CMK (cell line): ENCODE data around the gene SEMG2.

Experiments
- DNase-seq: peaks from one replicate; pipeline ENCODE4 v3.0.0-alpha.2; 2010; ENCODE audit warnings: low read depth

The SEMG2 gene, protein sequence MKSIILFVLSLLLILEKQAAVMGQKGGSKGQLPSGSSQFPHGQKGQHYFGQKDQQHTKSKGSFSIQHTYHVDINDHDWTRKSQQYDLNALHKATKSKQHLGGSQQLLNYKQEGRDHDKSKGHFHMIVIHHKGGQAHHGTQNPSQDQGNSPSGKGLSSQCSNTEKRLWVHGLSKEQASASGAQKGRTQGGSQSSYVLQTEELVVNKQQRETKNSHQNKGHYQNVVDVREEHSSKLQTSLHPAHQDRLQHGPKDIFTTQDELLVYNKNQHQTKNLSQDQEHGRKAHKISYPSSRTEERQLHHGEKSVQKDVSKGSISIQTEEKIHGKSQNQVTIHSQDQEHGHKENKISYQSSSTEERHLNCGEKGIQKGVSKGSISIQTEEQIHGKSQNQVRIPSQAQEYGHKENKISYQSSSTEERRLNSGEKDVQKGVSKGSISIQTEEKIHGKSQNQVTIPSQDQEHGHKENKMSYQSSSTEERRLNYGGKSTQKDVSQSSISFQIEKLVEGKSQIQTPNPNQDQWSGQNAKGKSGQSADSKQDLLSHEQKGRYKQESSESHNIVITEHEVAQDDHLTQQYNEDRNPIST

DNA sequence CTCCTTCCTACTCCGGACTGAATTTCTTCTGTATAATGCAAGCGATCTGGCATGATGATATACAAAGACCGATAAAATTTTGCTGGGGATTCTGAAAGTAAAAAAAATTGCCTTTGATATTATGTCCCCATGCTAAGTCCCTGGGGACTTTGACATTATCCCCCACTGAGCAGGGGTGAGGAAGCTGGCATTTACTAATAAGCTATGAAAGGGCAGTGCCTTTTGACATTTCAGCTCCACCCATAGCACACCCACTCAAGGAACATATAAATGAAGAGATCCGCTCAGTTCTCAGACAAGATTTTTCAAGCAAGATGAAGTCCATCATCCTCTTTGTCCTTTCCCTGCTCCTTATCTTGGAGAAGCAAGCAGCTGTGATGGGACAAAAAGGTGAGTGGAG, at the start of gene SEMG2:
SEMG2 (plus strand) TSS at position 298 of the 400 bp plus-strand sequence; CDS start at position 315, 17 bp downstream.
- no peak for DNase-seq

DNA sequence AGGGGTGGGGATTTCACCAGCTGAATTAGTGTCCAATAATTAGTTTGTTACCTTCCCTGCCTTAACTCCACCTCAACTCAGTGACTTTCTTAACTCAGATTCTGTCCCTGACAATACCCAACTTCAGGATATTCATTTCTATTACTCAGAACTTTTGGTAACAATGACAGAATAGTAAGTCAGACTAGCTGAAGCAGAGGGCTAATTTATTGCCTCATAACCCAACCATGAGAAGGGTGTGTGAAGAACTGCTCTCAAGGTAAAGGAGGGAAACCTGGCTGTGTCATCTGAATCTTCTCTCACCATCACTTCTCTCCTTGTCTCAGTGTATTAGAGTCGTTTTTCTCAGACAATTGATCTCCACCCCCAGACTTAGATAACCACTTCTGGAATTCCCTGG, 47.7 kb upstream of the SEMG2 start:
- DNase-seq: no peak

DNA sequence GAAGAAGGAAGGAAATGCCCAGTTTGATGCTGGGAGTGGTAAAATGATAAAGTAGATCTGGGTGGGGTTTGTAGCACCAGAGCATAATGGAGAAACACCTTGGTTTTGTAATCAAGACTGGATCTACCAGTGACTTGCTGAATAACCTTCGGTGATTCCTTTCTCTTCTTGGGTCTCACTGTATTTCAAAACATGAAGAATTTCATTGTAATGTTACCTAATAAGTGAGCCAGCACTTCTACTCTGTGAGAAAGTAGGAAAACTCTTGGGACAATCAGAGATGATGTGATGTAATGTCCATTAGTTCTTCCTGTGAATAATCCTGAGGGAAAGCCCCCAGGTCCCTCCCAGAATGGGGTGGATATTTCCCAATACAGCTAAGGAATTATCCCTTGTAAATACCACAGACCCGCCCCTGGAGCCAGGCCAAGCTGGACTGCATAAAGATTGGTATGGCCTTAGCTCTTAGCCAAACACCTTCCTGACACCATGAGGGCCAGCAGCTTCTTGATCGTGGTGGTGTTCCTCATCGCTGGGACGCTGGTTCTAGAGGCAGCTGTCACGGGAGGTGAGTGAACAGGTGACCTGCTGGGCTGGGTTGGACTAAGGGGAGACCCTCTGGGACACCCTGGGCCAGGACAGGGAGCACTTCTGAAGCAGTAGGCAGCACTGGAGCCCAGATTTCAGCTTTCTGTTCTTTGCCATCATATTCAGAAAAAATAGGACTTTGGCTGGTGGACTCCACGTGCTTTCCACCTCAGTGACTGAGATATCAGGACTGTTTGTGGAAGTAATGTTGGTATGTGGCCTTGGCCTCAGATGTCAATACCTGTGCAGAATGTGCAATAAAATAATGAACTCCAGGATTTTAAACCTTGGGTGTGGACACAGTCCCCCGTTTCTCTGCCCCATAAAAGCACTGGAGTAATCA, 46.5 kb upstream of the SEMG2 start, which contains the start of gene PI3:
PI3 (plus strand) TSS at position 469 of the 931 bp plus-strand sequence; CDS start at position 490, 21 bp downstream.
- no peak for DNase-seq

DNA sequence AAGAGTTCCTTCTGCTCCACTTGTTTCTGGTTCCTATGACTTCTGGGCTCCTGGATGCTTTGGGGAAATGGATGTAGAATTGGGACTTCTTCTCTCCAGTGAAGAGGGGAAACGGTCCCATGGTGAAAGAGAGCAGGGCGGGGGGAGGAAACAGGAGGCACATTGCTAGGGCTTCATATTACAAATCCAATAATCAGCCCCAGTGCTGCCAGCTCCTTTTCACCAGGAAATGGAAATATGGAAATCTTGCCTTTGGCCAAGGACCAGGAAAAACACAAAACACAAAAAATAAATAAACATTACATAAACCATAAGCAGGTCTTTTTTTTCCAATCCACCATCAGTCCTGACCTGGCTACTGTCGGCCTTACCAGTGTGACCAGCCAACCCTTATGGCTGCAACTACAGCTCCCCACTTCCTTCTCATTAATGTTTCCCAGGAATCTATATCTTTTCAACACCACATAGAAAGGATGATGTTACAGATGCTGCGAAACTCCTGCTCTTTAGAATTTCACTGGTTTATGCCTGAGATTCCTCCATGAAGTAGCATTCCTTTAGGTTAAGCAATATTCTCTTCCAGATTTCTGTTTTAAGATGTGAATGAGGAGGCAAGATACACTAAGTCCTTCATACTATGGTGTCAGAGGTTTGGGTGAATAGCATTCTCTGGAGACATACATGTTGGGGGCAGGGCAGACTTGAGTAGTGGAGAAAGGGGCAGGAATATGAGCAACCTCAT, 44.5 kb upstream of the SEMG2 start:
- DNase-seq: no peak

DNA sequence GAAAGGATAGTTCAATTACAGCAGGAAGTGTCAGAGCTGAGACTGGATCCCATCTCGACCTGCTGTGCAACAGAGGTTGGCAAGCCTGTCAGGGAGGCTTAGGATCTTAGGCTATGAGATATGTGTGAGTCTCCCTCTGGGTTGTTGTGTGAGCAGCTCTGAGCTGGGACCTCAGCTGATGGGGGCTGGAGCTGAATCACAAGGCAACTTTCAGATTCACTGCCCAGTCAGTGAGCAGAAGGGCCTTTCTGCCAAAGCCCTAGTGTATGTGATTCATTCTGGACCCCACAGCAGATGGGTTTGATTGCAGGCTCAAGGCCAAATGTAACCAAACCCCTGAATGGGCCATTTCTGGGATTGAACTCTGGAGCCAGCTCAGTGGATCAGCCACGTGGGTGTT, 42.0 kb upstream of the SEMG2 start:
- DNase-seq: no peak

DNA sequence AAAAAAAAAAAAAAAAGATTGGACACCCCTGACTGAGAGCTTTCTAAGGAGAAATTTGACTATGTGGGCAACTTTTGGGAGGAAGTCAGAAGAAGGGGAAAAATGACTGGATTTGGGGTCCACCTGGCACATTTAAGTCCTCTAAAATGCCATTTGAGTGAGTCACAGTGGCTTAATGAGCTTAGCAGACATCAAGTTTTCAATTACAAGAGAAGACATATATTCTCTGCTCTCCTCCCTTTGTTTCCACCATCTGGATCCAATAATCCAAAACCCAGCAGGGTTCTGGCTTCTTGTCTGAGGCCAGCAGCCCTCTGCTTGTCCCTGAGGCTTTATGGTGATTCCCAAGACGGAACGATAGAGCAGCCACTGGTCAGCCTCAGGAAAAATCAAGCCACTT, 39.5 kb upstream of the SEMG2 start:
- no peak for DNase-seq

DNA sequence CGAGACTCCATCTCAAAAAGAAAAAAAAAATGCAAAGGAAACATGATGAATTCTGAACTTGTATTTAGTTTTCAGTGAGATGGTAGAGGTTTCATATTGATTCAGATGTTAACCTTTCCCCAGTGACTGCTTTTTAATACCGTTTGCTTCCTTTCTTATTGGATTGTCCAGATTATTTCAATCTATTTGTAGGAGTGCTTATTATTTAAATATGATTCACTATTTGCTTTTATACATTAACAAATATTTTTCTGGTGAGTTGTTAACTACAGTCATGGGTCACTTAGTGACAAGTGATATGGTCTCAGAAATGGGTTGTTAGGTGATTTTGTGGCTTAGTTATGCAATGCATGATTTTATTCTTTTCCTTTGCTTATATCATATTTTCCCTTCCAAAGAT, 38.1 kb upstream of the SEMG2 start:
- DNase-seq: no peak

DNA sequence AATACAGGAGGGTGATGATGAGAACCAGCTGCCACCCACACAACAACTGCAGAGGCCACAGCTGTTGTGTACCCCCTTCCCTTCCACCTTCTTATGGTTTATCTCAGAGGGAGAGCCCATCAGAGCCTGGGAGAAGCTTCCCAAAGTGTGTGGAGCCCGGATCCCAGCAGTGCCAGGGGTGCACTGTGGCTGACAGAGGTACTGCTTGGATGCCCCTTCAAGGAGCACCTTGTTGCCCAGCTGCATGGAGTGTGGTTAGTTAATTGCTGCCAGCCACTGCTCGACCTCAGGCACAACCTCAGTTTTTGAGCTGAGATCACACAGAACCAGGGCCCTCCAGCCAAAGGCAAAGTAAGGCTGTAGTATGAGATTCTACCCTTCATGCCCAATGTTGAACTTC, 33.5 kb upstream of the SEMG2 start:
- no peak for DNase-seq

DNA sequence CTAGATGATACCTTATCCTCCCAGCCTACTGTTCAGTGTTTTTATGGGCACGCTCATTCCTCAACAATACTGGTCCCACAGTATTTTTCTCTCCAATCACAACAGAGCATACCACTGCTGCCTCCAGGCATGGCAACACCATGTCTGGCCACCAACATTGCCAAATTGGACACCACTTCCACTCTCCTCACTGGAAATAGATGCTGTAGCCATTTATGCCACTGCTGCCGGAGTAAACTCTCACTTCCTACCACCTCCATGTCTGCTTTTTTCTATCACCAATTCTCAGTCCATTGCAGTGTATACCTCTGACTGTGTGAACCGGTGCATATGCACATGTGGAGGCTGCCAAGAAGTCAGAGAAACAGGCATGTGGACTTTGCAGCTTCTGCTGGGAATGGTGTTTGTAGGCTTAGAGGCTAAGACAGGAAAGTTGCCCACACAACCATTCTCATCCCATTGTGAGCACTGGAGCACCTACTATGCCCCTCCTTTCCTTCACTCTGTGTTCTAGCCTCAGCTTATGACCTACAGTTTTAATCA, 32.0 kb upstream of the SEMG2 start:
- no peak for DNase-seq

DNA sequence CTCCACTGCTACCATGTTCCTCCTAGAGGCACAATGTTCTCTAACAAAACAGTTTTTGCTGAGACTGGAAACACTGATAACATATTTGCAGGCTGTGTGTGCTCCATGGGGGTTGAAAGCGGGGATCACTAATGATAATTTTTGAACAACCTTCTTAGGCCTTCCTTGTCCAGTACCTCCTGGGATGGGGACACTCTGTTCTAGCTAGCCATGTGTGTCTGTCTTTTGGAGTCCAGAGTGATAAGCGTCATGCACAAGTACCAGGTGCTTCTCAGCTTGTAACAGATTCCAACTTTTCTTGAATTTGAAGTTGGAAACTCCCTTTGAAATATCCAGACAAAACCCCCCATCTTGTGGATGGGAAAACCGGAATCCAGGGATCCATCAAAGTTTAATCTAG, 31.3 kb upstream of the SEMG2 start:
- DNase-seq: no peak

DNA sequence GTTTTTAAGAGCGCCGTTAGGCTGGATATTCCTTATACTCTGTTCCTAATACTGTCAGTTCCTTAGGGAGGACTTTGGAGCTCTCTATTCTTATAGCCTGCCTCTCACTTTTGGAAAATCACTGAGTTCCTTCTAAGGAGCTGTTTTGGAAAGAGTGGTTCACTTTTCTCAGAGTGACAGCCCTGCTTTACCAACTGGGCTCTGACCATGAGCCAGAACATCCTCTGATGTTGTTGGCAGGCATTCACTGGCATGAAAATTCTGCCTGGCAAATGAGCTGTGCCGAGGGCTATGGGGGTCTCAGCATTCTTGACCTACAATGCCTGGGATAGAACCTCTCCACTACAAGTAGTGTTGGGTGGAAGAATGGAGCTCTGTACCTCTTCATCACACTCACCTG, 29.2 kb upstream of the SEMG2 start:
- no peak for DNase-seq

DNA sequence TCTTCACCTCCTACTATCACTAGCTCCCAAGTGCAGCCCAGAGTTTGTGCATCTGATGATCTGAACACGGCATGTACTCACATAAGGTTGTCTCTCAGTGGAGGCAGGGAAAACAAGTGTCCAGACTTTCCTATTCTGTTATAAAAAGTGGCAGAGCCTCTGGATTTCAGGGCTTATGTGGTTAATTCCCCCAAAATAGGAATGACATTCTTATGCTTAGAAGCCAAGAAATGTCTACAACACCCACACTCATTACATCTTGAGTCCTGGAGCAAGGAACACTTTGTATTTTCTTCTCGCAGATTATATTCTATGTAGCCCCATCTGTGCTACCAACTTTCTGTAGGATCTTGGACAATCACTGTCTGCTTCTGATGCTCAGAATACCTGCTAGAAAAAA, 27.8 kb upstream of the SEMG2 start:
- no peak for DNase-seq

DNA sequence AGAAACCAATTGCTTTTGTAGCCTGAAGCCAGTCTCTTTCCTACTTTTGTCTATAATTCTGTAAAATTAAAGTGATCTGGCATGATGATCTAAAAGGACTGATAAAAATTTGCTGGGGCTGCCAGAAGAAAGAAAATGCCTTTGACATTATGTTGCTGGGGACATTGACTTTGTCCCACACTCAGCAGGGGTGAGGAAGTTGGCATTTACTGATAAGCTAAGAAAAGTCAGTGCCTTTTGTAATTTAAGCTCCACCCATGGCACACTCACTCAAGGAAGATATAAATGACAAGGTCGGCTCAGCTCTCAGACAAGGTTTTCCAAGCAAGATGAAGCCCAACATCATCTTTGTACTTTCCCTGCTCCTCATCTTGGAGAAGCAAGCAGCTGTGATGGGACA, 14.4 kb upstream of the SEMG2 start, which contains the start of gene SEMG1:
SEMG1 (plus strand) TSS at position 309 of the 400 bp plus-strand sequence; CDS start at position 330, 21 bp downstream.
- peak; percentile 24 for DNase-seq

DNA sequence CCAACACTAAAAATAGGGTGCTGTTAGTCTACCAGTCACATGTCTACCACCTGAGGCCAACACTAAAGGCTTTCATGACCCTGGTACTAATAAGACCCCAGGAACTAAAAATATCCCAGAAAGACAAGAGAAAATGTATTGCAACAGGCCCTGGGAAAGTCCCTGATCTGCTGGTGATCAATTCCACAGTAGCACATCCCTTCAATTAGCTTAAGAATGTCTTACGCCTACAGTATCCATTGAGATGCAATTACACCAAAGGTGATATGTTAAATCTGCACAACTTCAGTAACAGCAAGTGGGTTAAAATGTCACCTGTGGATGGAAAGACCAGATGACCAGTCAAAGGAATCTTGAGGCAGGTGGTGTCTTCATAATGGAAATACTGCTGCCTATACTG, 11.2 kb upstream of the SEMG2 start:
- no peak for DNase-seq

DNA sequence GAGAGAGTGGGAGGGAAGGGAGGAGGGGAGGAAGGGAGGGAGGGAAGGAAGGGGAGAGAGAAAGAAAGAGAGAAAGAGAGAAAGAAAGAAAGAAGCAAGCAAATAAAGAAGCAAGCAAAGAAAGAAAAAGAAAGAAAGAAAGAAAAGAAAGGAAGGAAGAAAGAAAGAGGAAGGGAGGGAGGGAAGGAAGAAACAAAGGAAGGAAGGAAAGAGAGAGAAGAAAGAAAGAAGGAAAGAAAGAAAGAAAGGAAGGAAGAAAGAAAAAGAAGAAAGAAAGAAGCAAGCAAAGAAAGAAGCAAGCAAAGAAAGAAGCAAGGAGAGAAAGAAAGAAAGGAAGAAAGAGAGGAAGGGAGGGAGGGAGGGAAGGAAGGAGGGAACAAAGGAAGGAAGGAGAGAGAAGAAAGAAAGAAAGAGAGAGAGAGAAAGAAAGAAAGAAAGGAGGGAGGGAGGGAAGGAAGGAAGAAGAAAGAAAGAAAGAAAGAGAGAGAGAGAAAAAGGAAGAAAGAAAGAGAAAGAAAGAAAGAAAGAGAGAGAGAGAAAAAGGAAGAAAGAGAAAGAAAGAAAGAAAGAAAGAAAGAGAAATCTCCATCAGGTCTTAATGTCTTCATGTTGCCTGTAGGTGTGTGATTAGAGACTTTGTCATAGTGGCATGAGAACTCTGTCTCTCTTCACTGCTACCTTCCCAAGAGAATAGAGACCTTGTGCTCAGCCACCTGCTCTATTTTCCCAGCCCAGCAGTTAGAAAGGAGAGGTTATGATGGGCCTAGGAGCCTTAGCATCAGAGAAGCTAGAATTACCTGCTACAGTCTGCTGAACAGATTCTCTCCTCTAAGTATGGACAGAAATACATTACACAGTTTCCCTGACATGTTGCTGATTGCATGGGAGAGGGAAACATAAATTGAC, 9.4 kb upstream of the SEMG2 start:
- no peak for DNase-seq

DNA sequence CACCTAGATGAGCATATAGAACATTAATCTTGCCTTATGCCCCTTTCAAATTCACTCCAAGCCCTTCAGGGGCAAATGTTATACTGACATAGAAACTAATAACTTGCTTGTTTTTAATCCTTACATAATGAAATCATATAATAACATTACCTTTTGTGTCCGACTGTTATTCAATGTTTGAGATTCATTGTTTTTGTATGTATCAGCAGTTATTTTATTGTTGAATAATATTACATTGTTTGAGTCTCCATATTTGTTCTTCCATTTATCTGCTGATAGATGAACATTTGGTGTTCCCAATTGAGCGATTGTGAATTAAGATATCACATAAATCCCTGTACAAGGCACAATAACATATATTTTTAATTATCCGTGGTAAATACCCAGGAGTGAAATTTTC, 8.3 kb upstream of the SEMG2 start:
- no peak for DNase-seq

DNA sequence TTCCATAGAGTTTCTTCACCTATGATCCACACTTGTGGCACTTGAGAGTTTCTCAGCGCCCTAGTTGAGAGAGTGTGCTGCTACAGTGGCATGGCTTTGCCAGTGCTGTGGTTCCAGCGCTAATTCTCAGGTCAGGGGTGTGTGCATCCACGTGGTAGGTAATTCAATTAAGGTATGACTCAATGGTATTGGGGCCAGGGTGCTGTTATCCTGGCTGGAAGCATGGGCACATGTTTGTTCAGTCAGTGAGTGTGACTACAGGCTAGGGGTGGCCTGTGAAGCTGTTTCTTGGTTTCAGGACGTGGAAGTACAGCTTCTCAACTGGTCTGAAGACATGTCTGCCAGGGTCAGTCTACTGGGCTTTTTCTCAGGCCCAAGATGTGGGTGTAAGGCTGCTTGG, 3.0 kb upstream of the SEMG2 start:
- DNase-seq: no peak

DNA sequence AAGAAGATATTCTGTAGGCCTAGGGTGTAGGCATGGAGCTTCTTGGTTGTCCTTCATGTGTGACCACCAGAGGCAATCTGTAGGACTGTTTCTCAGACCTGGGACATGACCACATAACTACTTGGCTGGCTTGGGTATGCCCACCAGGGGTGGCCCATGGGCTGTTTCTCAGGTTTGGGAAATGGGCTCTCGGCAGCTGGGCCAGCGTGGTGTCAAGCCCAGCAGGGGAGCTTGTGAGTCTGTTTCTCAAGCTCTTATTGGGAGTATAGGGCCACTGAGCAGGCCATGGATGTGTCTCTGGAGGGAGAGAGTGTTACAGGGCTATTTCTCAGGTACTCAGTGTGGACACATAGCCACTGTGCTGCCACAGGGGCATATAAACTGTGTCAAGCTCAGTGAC, 2.5 kb upstream of the SEMG2 start:
- no peak for DNase-seq

DNA sequence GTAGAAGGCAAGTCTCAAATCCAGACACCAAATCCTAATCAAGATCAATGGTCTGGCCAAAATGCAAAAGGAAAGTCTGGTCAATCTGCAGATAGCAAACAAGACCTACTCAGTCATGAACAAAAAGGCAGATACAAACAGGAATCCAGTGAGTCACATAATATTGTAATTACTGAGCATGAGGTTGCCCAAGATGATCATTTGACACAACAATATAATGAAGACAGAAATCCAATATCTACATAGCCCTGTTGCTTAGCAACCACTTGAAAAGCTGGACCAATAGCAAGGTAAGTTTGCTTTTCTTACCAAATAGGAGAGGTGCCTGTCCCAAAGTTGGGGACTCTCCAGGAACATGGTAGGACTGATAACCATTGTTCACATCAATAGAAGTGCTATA, 2.0 kb downstream of the SEMG2 start:
- DNase-seq: no peak

DNA sequence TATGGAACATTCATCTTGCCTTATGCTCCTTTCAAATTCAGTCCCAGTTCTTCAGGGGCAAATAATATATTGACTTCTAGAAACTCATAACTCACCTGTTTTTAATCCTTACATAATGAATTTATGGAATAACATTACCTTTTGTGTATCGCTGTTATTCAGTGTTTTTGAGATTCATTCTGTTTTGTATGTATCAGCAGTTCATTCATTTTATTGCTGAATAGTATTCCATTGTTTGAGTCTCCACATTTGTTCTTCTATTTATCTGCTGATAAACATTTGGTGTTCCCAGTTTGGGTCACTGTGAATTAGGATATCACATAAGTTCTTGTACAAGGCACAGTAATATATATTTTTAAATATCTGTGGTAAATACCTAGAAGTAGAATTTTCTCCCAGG, 5.1 kb downstream of the SEMG2 start:
- DNase-seq: no peak
